Ishikawa (cell line): ENCODE measurements around the gene IRS2.

Experiments used
- FOXM1 ChIP-seq: IDR thresholded peaks from 2 replicates; pipeline ENCODE4 v1.6.1; 2012; ENCODE audit warnings: low read depth, borderline replicate concordance
- RAD21 ChIP-seq: IDR thresholded peaks from 2 replicates; pipeline ENCODE4 v1.6.1; 2012; ENCODE audit warnings: low read depth
- TCF12 ChIP-seq: IDR thresholded peaks from 2 replicates; pipeline ENCODE4 v1.6.1; 2012; ENCODE audit warnings: low read depth
- YY1 ChIP-seq: IDR thresholded peaks from 2 replicates; pipeline ENCODE4 v1.6.1; 2012; ENCODE audit warnings: low read depth
- TF ChIP-seq, protein P1 (sequence below): IDR thresholded peaks from 2 replicates; pipeline ENCODE4 v1.6.1; 2012; ENCODE audit warnings: low read depth, mild to moderate bottlenecking

GRCh38 chr13:109723046-109723445, 63.3 kb downstream of the IRS2 start:
- TF ChIP-seq TCF12 (no peak), RAD21 (no peak), YY1 (no peak), FOXM1 (no peak)
- TF ChIP-seq, protein P1, sequence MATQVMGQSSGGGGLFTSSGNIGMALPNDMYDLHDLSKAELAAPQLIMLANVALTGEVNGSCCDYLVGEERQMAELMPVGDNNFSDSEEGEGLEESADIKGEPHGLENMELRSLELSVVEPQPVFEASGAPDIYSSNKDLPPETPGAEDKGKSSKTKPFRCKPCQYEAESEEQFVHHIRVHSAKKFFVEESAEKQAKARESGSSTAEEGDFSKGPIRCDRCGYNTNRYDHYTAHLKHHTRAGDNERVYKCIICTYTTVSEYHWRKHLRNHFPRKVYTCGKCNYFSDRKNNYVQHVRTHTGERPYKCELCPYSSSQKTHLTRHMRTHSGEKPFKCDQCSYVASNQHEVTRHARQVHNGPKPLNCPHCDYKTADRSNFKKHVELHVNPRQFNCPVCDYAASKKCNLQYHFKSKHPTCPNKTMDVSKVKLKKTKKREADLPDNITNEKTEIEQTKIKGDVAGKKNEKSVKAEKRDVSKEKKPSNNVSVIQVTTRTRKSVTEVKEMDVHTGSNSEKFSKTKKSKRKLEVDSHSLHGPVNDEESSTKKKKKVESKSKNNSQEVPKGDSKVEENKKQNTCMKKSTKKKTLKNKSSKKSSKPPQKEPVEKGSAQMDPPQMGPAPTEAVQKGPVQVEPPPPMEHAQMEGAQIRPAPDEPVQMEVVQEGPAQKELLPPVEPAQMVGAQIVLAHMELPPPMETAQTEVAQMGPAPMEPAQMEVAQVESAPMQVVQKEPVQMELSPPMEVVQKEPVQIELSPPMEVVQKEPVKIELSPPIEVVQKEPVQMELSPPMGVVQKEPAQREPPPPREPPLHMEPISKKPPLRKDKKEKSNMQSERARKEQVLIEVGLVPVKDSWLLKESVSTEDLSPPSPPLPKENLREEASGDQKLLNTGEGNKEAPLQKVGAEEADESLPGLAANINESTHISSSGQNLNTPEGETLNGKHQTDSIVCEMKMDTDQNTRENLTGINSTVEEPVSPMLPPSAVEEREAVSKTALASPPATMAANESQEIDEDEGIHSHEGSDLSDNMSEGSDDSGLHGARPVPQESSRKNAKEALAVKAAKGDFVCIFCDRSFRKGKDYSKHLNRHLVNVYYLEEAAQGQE: no peak
